ENCODE results near the gene ZNF718. TPM values are rescaled to one million over a fixed set of nuclear protein-coding genes. Genes with fewer than 3 reads are reported as not detected.
"Not testable (repeated sequence)": the region's sequence is repeated elsewhere in the genome, so short reads cannot be mapped to it uniquely, and the experiment has no call there.

ZNF718 gene
- total RNA-seq, 2 donors from 2014 or later = 2.6 to 8.9 TPM

- ATAC-seq (no peak), DNase-seq (ENCODE audit: low spot score in 2 of 2) (no peak)
- H3K36me3 Mint-ChIP-seq = peaks cover 30 to 59% of the 10 kb centered on the region in 2 donors
- no peak overlapping the region for H3K27ac Mint-ChIP-seq
- H3K9me3 Mint-ChIP-seq = peaks cover 29 to 44% of the 10 kb centered on the region in 2 donors
These were observed 80.9 kb downstream of the ZNF718 start for GRCh38 chr4:205097-205756.

- ATAC-seq (no peak), DNase-seq (ENCODE audit: low spot score in 2 of 2) (no peak)
- Mint-ChIP-seq H3K36me3 (peaks cover 30 to 55% of the 10 kb centered on the region in 2 donors), H3K9me3 (peaks cover 29 to 40% of the 10 kb centered on the region in 2 donors), H3K27ac (no peak overlapping the region)
These were observed 81.8 kb downstream of the ZNF718 start for GRCh38 chr4:206054-206453.

- ATAC-seq = not testable (repeated sequence)
These were observed 84.3 kb downstream of the ZNF718 start for GRCh38 chr4:208416-209096.

GRCh38 chr4:211033-211511 lies 86.8 kb downstream of the ZNF718 start:
- ATAC-seq = peak in 1 of 2 donors; percentile 73
- Mint-ChIP-seq H3K36me3 (peaks cover 37 to 49% of the 10 kb centered on the region in 2 donors), H3K9me3 (peaks cover 13 to 40% of the 10 kb centered on the region in 2 donors), H3K27ac (peak overlapping the region in 1 of 2 donors; percentile 61)
- peak in 1 of 2 donors; percentile 86 for DNase-seq (ENCODE audit: low spot score in 2 of 2)

More at GRCh38 chr4:208416-209096, 84.3 kb downstream of the ZNF718 start:
- H3K27ac Mint-ChIP-seq; DNase-seq (ENCODE audit: low spot score in 2 of 2): not testable (repeated sequence)
- H3K9me3 Mint-ChIP-seq = peaks cover 19 to 36% of the 10 kb centered on the region in 2 donors
- peaks cover 32 to 50% of the 10 kb centered on the region in 2 donors for H3K36me3 Mint-ChIP-seq

- DNase-seq (ENCODE audit: low spot score in 2 of 2) (peak in 1 of 2 donors; percentile 81), ATAC-seq (peak in 1 of 2 donors; percentile 86)
- peaks cover 31 to 42% of the 10 kb centered on the region in 2 donors for H3K36me3 Mint-ChIP-seq
- peak overlapping the region in 1 of 2 donors; percentile 91 for H3K27ac Mint-ChIP-seq
- peaks cover 8 to 32% of the 10 kb centered on the region in 2 donors for H3K9me3 Mint-ChIP-seq
These were observed 88.3 kb downstream of the ZNF718 start for GRCh38 chr4:212438-213188.

- ATAC-seq = not testable (repeated sequence)
These were observed 88.9 kb downstream of the ZNF718 start for GRCh38 chr4:213189-213535.

More at GRCh38 chr4:213189-213535, 88.9 kb downstream of the ZNF718 start:
- H3K9me3 Mint-ChIP-seq = peaks cover 5 to 29% of the 10 kb centered on the region in 2 donors
- peak overlapping the region in 1 of 2 donors; percentile 91 for H3K27ac Mint-ChIP-seq
- not testable (repeated sequence) for DNase-seq (ENCODE audit: low spot score in 2 of 2)
- H3K36me3 Mint-ChIP-seq = peaks cover 28 to 38% of the 10 kb centered on the region in 2 donors

Other genes with a start within 250 kb of the ZNF718 start
- gene ZNF595, start 71.2 kb upstream of the ZNF718 start, total RNA-seq = 1 to 10 TPM; 7.7 to 9.8 TPM
- not detected for gene ZNF732, start 181.0 kb downstream of the ZNF718 start, total RNA-seq
- 10 to 100 TPM; 24.3 to 37.8 TPM for gene ZNF141, start 213.3 kb downstream of the ZNF718 start, total RNA-seq